Fibroblast of mammary gland (primary cell): ENCODE measurements around the gene NOXO1.

Source experiments
- DNase-seq: peaks from one replicate; pipeline ENCODE4 v3.0.0-alpha.2; 2010; ENCODE audit warnings: low read depth
- H3K4me3 ChIP-seq: 2 replicates; pipeline ENCODE4 v1.5.1; 2011; ENCODE audit warnings: low read depth, mild to moderate bottlenecking, low read length, moderate library complexity; ENCODE audit not compliant: control insufficient read depth
- TF ChIP-seq, protein P1 (sequence below): conservative IDR thresholded peaks from 2 replicates; pipeline ENCODE4 v1.5.1; 2011; ENCODE audit warnings: low read depth, low read length, inconsistent platforms; ENCODE audit not compliant: control insufficient read depth, insufficient read depth

Gene NOXO1

DNA sequence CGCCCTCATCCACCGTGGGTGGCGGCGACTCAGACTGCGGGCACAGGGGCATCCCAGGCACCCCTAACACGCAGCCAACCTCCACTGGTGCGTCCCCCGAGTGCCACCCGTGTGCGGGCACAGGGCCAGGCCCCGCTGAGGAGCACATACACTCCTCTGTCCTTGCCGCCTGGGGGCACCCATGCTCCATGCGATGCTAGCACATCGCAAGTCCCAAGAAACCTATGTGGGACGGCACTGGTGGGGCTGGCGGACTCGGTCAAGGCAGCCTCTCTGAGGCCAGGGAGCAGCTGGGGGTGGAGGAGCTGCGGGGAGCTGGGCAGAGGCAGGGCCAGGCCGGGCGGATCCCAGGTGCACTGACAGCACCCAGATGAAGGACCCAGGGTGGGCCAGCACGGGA, 24.4 kb upstream of the NOXO1 start:
- TF ChIP-seq, protein P1, sequence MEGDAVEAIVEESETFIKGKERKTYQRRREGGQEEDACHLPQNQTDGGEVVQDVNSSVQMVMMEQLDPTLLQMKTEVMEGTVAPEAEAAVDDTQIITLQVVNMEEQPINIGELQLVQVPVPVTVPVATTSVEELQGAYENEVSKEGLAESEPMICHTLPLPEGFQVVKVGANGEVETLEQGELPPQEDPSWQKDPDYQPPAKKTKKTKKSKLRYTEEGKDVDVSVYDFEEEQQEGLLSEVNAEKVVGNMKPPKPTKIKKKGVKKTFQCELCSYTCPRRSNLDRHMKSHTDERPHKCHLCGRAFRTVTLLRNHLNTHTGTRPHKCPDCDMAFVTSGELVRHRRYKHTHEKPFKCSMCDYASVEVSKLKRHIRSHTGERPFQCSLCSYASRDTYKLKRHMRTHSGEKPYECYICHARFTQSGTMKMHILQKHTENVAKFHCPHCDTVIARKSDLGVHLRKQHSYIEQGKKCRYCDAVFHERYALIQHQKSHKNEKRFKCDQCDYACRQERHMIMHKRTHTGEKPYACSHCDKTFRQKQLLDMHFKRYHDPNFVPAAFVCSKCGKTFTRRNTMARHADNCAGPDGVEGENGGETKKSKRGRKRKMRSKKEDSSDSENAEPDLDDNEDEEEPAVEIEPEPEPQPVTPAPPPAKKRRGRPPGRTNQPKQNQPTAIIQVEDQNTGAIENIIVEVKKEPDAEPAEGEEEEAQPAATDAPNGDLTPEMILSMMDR: no peak
- H3K4me3 ChIP-seq: no peak overlapping the region
- DNase-seq: no peak

DNA sequence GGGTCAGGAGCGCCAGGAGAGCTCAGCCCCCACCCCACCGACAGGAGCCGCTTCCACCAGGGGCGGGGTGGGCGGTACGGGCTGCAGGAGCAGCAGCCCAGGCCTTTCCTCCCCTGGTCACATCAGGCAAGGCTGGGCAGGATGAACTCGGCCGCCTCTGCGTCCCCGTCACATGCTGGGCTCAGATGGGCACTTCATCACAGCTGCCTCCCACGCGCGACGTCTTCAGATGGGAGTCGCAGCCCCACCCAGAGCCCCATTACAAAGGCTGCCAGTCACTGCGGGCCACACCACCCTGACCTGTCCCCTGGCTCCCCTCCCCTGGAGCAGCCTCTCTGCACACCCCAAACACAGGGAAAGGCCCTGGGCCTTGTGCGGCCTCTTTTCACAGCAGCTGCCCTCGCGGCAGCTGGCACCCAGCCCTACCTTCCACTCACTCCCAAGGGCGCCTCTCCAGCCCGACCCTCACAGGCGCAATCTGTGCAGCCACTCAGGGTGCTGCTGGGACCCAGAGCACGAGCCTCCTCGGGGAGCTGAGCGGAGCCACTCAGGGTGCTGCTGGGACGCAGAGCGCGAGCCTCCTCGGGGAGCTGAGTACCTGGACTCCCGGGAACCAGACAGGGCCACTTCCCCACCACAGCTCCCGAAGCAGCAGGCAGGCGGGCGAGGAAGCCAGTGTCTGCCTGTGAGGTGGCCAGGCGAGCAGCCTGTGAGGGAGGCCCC, 23.7 kb upstream of the NOXO1 start:
- DNase-seq: peak; percentile 36
- TF ChIP-seq, protein P1: no peak
- no peak overlapping the region for H3K4me3 ChIP-seq

DNA sequence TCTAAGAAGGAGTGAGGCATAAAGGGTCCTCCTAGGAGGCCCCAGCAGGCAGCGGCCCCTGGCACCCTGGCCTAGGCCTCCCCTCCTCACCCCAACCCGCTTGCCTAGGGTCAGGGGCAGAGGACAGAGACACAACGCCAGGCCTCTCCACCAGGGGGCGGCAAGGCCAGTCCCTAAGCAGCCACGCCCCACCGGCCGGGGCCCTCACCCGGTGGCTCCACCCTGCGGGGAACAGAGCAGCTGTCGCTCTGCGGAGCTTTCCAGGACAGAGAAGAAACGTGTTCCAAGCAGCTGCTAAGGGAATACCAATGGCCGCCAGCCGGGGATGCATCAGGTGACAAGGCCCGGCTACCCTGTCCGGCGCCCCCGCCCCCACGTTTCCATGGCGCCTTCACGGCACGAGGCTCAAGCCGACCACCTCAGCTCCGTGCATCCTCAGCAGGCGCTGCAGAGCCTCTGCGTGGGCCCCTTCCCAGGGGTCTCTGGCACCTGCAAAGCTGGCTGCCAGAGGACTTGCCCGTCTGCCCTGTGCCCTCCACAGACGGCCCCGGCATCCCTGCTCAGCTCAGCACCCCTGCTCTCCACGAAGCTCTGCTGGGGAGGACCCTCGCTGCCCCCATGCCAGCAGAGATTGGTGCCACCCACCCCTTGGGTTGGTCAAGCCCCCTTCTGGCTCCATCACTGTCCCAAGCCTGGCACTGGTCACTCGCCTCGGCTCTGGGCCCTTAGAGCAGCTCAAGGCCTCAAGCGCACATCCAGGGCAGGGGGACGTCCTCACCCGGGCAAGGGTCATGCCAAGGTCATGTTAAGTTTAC, 22.8 kb upstream of the NOXO1 start:
- TF ChIP-seq, protein P1: peak; percentile 87
- peak; percentile 86 for DNase-seq
- no peak overlapping the region for H3K4me3 ChIP-seq

DNA sequence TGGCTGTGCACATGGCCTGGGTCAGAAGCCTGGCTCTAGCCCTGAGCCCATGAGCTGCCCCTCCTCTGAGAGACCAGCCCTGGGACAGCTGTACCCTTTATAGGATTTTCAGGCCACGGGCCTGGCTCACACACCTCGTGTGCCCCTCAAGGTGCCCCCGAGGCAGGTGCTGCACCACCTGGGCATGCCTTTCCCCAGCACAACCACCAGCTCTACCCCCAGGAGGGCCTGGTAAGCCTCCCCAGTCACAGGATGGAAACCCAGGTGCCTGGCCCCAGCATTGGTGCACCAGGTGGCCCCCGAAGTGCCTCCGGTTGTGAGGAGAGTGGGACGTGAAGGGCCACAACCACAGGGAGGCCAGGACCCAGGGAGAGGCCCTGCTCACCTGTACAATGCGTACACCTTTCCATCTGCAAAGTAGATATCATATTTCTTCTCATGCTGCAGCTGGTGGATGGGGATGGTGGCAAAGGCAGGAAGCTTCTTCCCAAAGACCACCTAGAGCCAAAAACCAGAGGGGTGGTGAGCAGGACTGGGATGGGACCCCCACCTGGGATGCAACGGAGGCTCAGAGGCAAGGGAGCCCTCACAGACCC, 22.1 kb upstream of the NOXO1 start:
- TF ChIP-seq, protein P1: no peak
- H3K4me3 ChIP-seq: no peak overlapping the region
- DNase-seq: no peak

DNA sequence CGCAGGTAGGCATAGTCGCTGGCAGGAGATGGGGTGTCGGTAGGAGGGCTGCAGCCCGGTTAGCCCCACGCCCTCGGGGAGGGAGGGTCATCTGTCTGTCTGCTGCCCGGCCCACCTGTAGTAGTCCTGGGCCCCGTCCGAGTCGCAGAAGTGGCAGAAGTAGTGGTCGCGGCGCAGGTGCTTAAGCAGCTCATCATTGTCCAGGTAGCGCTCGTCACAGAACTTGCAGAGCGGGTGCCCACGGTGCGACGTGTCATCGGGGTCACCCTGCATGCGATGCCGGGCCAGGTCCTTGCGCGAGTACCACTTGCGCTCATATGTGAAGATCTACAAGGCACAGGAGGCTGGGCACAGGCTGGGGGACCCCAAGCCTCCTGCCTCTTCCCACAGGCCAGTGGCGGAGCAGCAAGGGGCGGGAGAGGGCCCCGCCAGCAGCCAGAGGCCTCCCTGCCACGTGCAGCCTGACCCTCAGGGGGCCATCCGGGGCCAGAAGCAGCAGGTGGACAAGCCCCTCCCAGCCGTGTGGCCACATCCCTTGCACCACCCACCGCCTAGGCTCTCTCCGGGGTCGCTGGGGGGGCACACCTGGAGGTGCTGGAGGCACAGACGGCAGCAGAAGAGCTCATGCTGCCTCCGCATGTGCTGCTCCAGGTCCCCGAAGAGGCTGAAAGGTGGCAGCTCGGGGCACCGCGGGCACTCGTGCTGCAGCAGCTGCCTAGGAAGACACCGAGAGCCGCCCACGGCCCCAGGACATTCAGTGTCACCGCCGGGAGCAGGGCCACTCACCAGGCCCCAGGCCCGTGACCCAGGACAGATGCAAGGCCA, 21.3 kb upstream of the NOXO1 start:
- no peak for DNase-seq
- H3K4me3 ChIP-seq: no peak overlapping the region
- TF ChIP-seq, protein P1: no peak
